Activated CD4-positive, CD25-positive, alpha-beta regulatory T cell treated with anti-CD3 and anti-CD28 coated beads, Interleukin-2, amount 50 U/mL, for 24 hours (primary cell): ENCODE data around the gene PLET1.
"Not testable (repeated sequence)": the region's sequence is repeated elsewhere in the genome, so short reads cannot be mapped to it uniquely, and the experiment has no call there.

ENCODE experiments used
- ATAC-seq, 2 donors: fragments of 150-1000 bp; cut with Tn5 transposase; one replicate each; pipeline ENCODE4 v1.10.0; 2021; ENCODE audit warnings: mild to moderate bottlenecking in 1 of 2, moderate library complexity in 1 of 2

The PLET1 gene

GRCh38 chr11:112210890-112211289 lies 49.8 kb downstream of the PLET1 start:
- no peak for ATAC-seq

GRCh38 chr11:112206071-112206470 lies 54.6 kb downstream of the PLET1 start:
- no peak for ATAC-seq

GRCh38 chr11:112200252-112200651 lies 60.4 kb downstream of the PLET1 start:
- ATAC-seq = no peak

GRCh38 chr11:112199101-112199500 lies 61.6 kb downstream of the PLET1 start:
- not testable (repeated sequence) for ATAC-seq
